Gastrocnemius medialis (tissue), 4 donors: ENCODE measurements around the gene KCNIP1. TPM values are rescaled to one million over a fixed set of nuclear protein-coding genes. Genes with fewer than 3 reads are reported as not detected.

Experiments
- ATAC-seq, 2 donors: fragments of 150-250 bp; one replicate each; pipeline ENCODE4 v1.9.1; 2016
- DNase-seq, 2 donors: peaks; one replicate each; pipeline ENCODE4 v3.0.0-alpha.2; 2019
- H3K27ac ChIP-seq, 4 donors: fragments of 200-600 bp; sonication (generic); 1 replicate in 1 of 4; 2 replicates in 3 of 4; pipeline ENCODE4 v1.5.1; 2016 to 2018; ENCODE audit warnings: mild to moderate bottlenecking in 2 of 4, moderate library complexity in 1 of 4
- H3K27me3 ChIP-seq, 3 donors: fragments of 200-600 bp; sonication (generic) in 2 of 3; 1 replicate in 1 of 3; 2 replicates in 2 of 3; pipeline versions ENCODE4 v1.5.1 to v1.6.0; 2016 to 2019; ENCODE audit warnings: mild to moderate bottlenecking in 1 of 3, moderate library complexity in 1 of 3
- H3K36me3 ChIP-seq, 2 donors: fragments of 200-600 bp; sonication (generic) in 1 of 2; one replicate each; pipeline ENCODE4 v1.5.1; 2017 to 2018
- H3K4me1 ChIP-seq, 2 donors: fragments of 200-600 bp; sonication (generic) in 1 of 2; one replicate each; pipeline ENCODE4 v1.5.1; 2016 to 2017; ENCODE audit warnings: mild to moderate bottlenecking in 2 of 2
- H3K4me3 ChIP-seq, 4 donors: fragments of 200-600 bp; sonication (generic) in 3 of 4; 1 replicate in 1 of 4; 2 replicates in 3 of 4; pipeline ENCODE4 v1.5.1; 2016 to 2019; ENCODE audit warnings: mild to moderate bottlenecking in 2 of 4
- H3K9me3 ChIP-seq, 3 donors: fragments of 200-600 bp; sonication (generic) in 2 of 3; 1 replicate in 1 of 3; 2 replicates in 2 of 3; pipeline ENCODE4 v1.5.1; 2016 to 2019
- CTCF ChIP-seq, 5 experiments: fragments of 450-650 bp in 3 of 5; fragments of 200-600 bp in 2 of 5; sonication (generic) in 2 of 5; IDR thresholded peaks in 4 of 5; conservative IDR thresholded peaks in 1 of 5; 1 replicate in 4 of 5; 2 replicates in 1 of 5; pipeline ENCODE4 v1.5.1; 2016 to 2019; ENCODE audit warnings: antibody characterized with exemption in 5 of 5, mild to moderate bottlenecking in 3 of 5, moderate library complexity in 3 of 5
- POLR2A ChIP-seq, 2 donors: fragments of 450-650 bp; IDR thresholded peaks; one replicate each; pipeline ENCODE4 v1.6.1; 2017; ENCODE audit warnings: antibody characterized with exemption in 2 of 2, mild to moderate bottlenecking in 2 of 2, moderate library complexity in 2 of 2
- in situ Hi-C, 4 donors: fragments of 200-750 bp; cut with MboI; loops; one replicate each; pipeline versions ENCODE4 v1.15.0 to v1.8.0; 2017; ENCODE audit warnings: low sequenced_read_pairs in 4 of 4
- intact Hi-C: fragments of 100-400 bp; cut with DNase I; formaldehyde crosslinking; loops from one replicate; pipeline ENCODE4 v1.15.1; 2023; ENCODE audit warnings: low total_unique reads
- total RNA-seq, 4 donors: library from RNA; depleted of rRNA; stranded (reverse); fragments of >200 nt; gene quantifications; one replicate each; pipeline versions ENCODE4 v1.1.0 to v1.2.3, GENCODE V29; 2016

KCNIP1 gene
- total RNA-seq, 4 donors from 2014 or later = not detected

GRCh38 chr5:170560938-170561337, 57.1 kb downstream of the KCNIP1 start:
- Histone ChIP-seq H3K4me3 (no peak overlapping the region), H3K4me1 (no peaks in the 10 kb centered on the region), H3K27me3 (no peaks in the 10 kb centered on the region), H3K27ac (no peak overlapping the region), H3K9me3 (no peaks in the 10 kb centered on the region), H3K36me3 (no peaks in the 10 kb centered on the region)
- TF ChIP-seq POLR2A (IDR thresholded peaks at IDR 0.05) = no peak
- in situ Hi-C loops = no loop called here
- ATAC-seq (no peak), DNase-seq (no peak)
- intact Hi-C loops = no loop called here

- DNase-seq (no peak), ATAC-seq (no peak)
- TF ChIP-seq POLR2A (IDR thresholded peaks at IDR 0.05) = no peak
- TF ChIP-seq CTCF (IDR thresholded peaks at IDR 0.05 in 4 of 5, conservative IDR thresholded peaks at IDR 0.05 in 1 of 5) = no peak
- Histone ChIP-seq H3K36me3 (no peaks in the 10 kb centered on the region), H3K9me3 (no peaks in the 10 kb centered on the region), H3K27me3 (no peaks in the 10 kb centered on the region), H3K27ac (no peak overlapping the region), H3K4me3 (no peak overlapping the region), H3K4me1 (no peaks in the 10 kb centered on the region)
- in situ Hi-C loops (no loop called here), intact Hi-C loops (no loop called here)
Measured at GRCh38 chr5:170562166-170562874, 58.5 kb downstream of the KCNIP1 start.

GRCh38 chr5:170562875-170563228, 59.0 kb downstream of the KCNIP1 start:
- no peak overlapping the region for H3K4me3 ChIP-seq
- DNase-seq (no peak), ATAC-seq (no peak)
- H3K9me3 ChIP-seq = no peaks in the 10 kb centered on the region
- TF ChIP-seq CTCF (IDR thresholded peaks at IDR 0.05 in 4 of 5, conservative IDR thresholded peaks at IDR 0.05 in 1 of 5) (no peak), POLR2A (IDR thresholded peaks at IDR 0.05) (no peak)
- H3K36me3 ChIP-seq = no peaks in the 10 kb centered on the region
- no peaks in the 10 kb centered on the region for H3K4me1 ChIP-seq
- intact Hi-C loops (no loop called here), in situ Hi-C loops (no loop called here)
- H3K27me3 ChIP-seq = no peaks in the 10 kb centered on the region
- no peak overlapping the region for H3K27ac ChIP-seq

- Histone ChIP-seq H3K9me3 (no peaks in the 10 kb centered on the region), H3K4me3 (no peak overlapping the region), H3K27ac (no peak overlapping the region), H3K4me1 (no peaks in the 10 kb centered on the region), H3K36me3 (no peaks in the 10 kb centered on the region), H3K27me3 (no peaks in the 10 kb centered on the region)
- in situ Hi-C loops (no loop called here), intact Hi-C loops (no loop called here)
- no peak for TF ChIP-seq POLR2A (IDR thresholded peaks at IDR 0.05)
- DNase-seq (no peak), ATAC-seq (no peak)
Measured at GRCh38 chr5:170563824-170564567, 60.2 kb downstream of the KCNIP1 start.

- Histone ChIP-seq H3K27me3 (peaks cover 2 to 5% (median 4%) of the 10 kb centered on the region in 3 donors), H3K27ac (no peak overlapping the region), H3K9me3 (no peaks in the 10 kb centered on the region), H3K4me1 (no peaks in the 10 kb centered on the region), H3K4me3 (no peak overlapping the region), H3K36me3 (no peaks in the 10 kb centered on the region)
- no peak for ATAC-seq
- intact Hi-C loops (no loop called here), in situ Hi-C loops (no loop called here)
- DNase-seq = no peak
- TF ChIP-seq CTCF (IDR thresholded peaks at IDR 0.05 in 4 of 5, conservative IDR thresholded peaks at IDR 0.05 in 1 of 5) = no peak
- TF ChIP-seq POLR2A (IDR thresholded peaks at IDR 0.05) = no peak
Measured at GRCh38 chr5:170565072-170565471, 61.3 kb downstream of the KCNIP1 start.
